Neural cell (in vitro differentiated cells): ENCODE measurements around the gene FBLN2. TPM values are rescaled to one million over a fixed set of nuclear protein-coding genes. Genes with fewer than 3 reads are reported as not detected.

Source experiments
- H2AFZ ChIP-seq: fragments of 200-600, 300-800 bp; sonication (generic), shearing (Covaris generic); 2 replicates; pipeline ENCODE4 v1.6.0; 2014; ENCODE audit warnings: low read depth, mild to moderate bottlenecking, antibody characterized with exemption, low read length, moderate library complexity
- H3F3A ChIP-seq: fragments of 200-600 bp; shearing (Covaris generic); 2 replicates; pipeline ENCODE4 v1.6.1; 2016; ENCODE audit warnings: mild to moderate bottlenecking, moderate library complexity, mixed read lengths, antibody characterized with exemption, low read length; ENCODE audit not compliant: insufficient read depth, poor library complexity, severe bottlenecking
- H3K27ac ChIP-seq: fragments of 200-600, 300-800 bp; sonication (generic), shearing (Covaris generic); 2 replicates; pipeline ENCODE4 v1.5.1; 2014; ENCODE audit warnings: mild to moderate bottlenecking, low read length, moderate library complexity
- H3K27me3 ChIP-seq: fragments of 300-800, 200-600 bp; sonication (generic), shearing (Covaris generic); 2 replicates; pipeline ENCODE4 v1.6.0; 2014; ENCODE audit warnings: mild to moderate bottlenecking, low read depth, low read length, moderate library complexity; ENCODE audit not compliant: insufficient read depth
- H3K36me3 ChIP-seq: fragments of 300-800, 200-600 bp; sonication (generic), shearing (Covaris generic); 2 replicates; pipeline ENCODE4 v1.5.1; 2014; ENCODE audit warnings: mild to moderate bottlenecking, antibody characterized with exemption, low read length, moderate library complexity; ENCODE audit not compliant: insufficient read depth
- H3K4me2 ChIP-seq: fragments of 300-800, 200-600 bp; sonication (generic), shearing (Covaris generic); 2 replicates; pipeline ENCODE4 v1.6.0; 2014; ENCODE audit warnings: mild to moderate bottlenecking, low read length
- H3K4me3 ChIP-seq: fragments of 300-800, 200-600 bp; sonication (generic), shearing (Covaris generic); 2 replicates; pipeline ENCODE4 v1.5.1; 2014; ENCODE audit warnings: mild to moderate bottlenecking, low read length, moderate library complexity
- H3K79me2 ChIP-seq: fragments of 200-600 bp; shearing (Covaris generic); replicated peaks from 2 replicates; pipeline ENCODE4 v1.6.0; 2014; ENCODE audit warnings: mild to moderate bottlenecking, low read length, moderate library complexity; ENCODE audit not compliant: insufficient read depth
- H3K9ac ChIP-seq: fragments of 300-800, 200-600 bp; sonication (generic), shearing (Covaris generic); 2 replicates; pipeline ENCODE4 v1.6.1; 2016; ENCODE audit warnings: mild to moderate bottlenecking, low read length, mixed read lengths
- H3K9me2 ChIP-seq: fragments of 200-600 bp; shearing (Covaris generic); 2 replicates; pipeline ENCODE4 v1.6.1; 2016; ENCODE audit warnings: mild to moderate bottlenecking, low read length, mixed read lengths; ENCODE audit not compliant: insufficient read depth
- H3K9me3 ChIP-seq: fragments of 200-600, 300-800 bp; sonication (generic), shearing (Covaris generic); 2 replicates; pipeline ENCODE4 v1.6.1; 2016; ENCODE audit warnings: mild to moderate bottlenecking, mixed run types, low read length, moderate library complexity, mixed read lengths
- H4K20me1 ChIP-seq: fragments of 200-600 bp; shearing (Covaris generic); 2 replicates; pipeline ENCODE4 v1.6.1; 2016; ENCODE audit warnings: mild to moderate bottlenecking, mixed run types; ENCODE audit not compliant: insufficient read depth
- CTCF ChIP-seq: fragments of 450-650 bp; IDR thresholded peaks from 2 replicates; pipeline ENCODE4 v1.5.1; 2014; ENCODE audit warnings: antibody characterized with exemption, mild to moderate bottlenecking, moderate library complexity; ENCODE audit not compliant: poor library complexity, severe bottlenecking
- EP300 ChIP-seq: fragments of 450-650 bp; conservative IDR thresholded peaks from 2 replicates; pipeline ENCODE4 v1.6.1; 2014; ENCODE audit warnings: antibody characterized with exemption, mild to moderate bottlenecking, moderate library complexity; ENCODE audit not compliant: poor library complexity, severe bottlenecking
- EZH2 ChIP-seq: fragments of 200-600, 300-800 bp; shearing (Covaris generic), sonication (generic); IDR thresholded peaks from 2 replicates; pipeline ENCODE4 v1.6.1; 2014; ENCODE audit warnings: antibody characterized with exemption, low read length, borderline replicate concordance, mild to moderate bottlenecking; ENCODE audit not compliant: insufficient read depth, poor library complexity, severe bottlenecking
- MXI1 ChIP-seq: fragments of 450-650 bp; conservative IDR thresholded peaks from 2 replicates; pipeline ENCODE4 v1.6.1; 2014; ENCODE audit warnings: antibody characterized with exemption, mild to moderate bottlenecking; ENCODE audit not compliant: poor library complexity, severe bottlenecking
- POLR2AphosphoS5 ChIP-seq: IDR thresholded peaks from 2 replicates; pipeline ENCODE4 v1.6.1; 2012
- RAD21 ChIP-seq: fragments of 450-650 bp; conservative IDR thresholded peaks from 2 replicates; pipeline ENCODE4 v1.6.1; 2014; ENCODE audit warnings: antibody characterized with exemption, mild to moderate bottlenecking, moderate library complexity
- REST ChIP-seq: IDR thresholded peaks from 2 replicates; pipeline ENCODE4 v1.6.1; 2012; ENCODE audit warnings: borderline replicate concordance
- SMC3 ChIP-seq: fragments of 450-650 bp; conservative IDR thresholded peaks from 2 replicates; pipeline ENCODE4 v1.6.1; 2014; ENCODE audit warnings: antibody characterized with exemption, mild to moderate bottlenecking, moderate library complexity; ENCODE audit not compliant: poor library complexity
- TAF1 ChIP-seq: IDR thresholded peaks from 2 replicates; pipeline ENCODE4 v1.6.1; 2012; ENCODE audit warnings: low read depth
- polyA plus RNA-seq: library from polyadenylated mRNA; depleted of rRNA; stranded (reverse); fragments of >200 nt; gene quantifications from 2 replicates; pipeline ENCODE4 v1.2.3, GENCODE V29; 2014

The FBLN2 gene
- polyA plus RNA-seq, 1 donor from 2014 or later: 0.37 TPM

GRCh38 chr3:13509059-13509815 is 39.7 kb upstream of the FBLN2 start:
- no peaks in the 10 kb centered on the region for H4K20me1 ChIP-seq
- no peak overlapping the region for H3K4me2 ChIP-seq
- H3K9ac ChIP-seq: no peak overlapping the region
- H3K9me3 ChIP-seq: no peaks in the 10 kb centered on the region
- no peak overlapping the region for H3K27ac ChIP-seq
- H3K9me2 ChIP-seq: no peaks in the 10 kb centered on the region
- no peak overlapping the region for H3K4me3 ChIP-seq
- H3K27me3 ChIP-seq: no peaks in the 10 kb centered on the region
- no peak overlapping the region for H2AFZ ChIP-seq
- no peaks in the 10 kb centered on the region for H3K79me2 ChIP-seq
- H3K36me3 ChIP-seq: no peaks in the 10 kb centered on the region
- H3F3A ChIP-seq: no peaks in the 10 kb centered on the region
- TF ChIP-seq EP300 (no peak), CTCF (no peak), EZH2 (no peak), SMC3 (no peak), MXI1 (no peak), REST (no peak), POLR2AphosphoS5 (no peak), TAF1 (no peak), RAD21 (no peak)

GRCh38 chr3:13509816-13510192 is 39.1 kb upstream of the FBLN2 start:
- no peak for TF ChIP-seq SMC3
- no peak for TF ChIP-seq EP300
- no peak for TF ChIP-seq TAF1
- TF ChIP-seq CTCF: no peak
- no peak for TF ChIP-seq EZH2
- TF ChIP-seq MXI1: no peak
- TF ChIP-seq RAD21: no peak
- TF ChIP-seq POLR2AphosphoS5: no peak
- no peak for TF ChIP-seq REST
- Histone ChIP-seq H3K9me3 (no peaks in the 10 kb centered on the region), H2AFZ (no peak overlapping the region), H4K20me1 (no peaks in the 10 kb centered on the region), H3K27ac (no peak overlapping the region), H3K79me2 (no peaks in the 10 kb centered on the region), H3K27me3 (no peaks in the 10 kb centered on the region), H3F3A (no peaks in the 10 kb centered on the region), H3K36me3 (no peaks in the 10 kb centered on the region), H3K4me3 (no peak overlapping the region), H3K9me2 (no peaks in the 10 kb centered on the region), H3K4me2 (no peak overlapping the region), H3K9ac (no peak overlapping the region)
